Limb (tissue), 2 donors: ENCODE data around the gene ATP11C.

Source experiments
- DNase-seq, 2 donors: peaks; one replicate each; pipeline ENCODE4 v3.0.0-alpha.2; 2016; ENCODE audit errors: extremely low spot score in 2 of 2

The ATP11C gene

DNA sequence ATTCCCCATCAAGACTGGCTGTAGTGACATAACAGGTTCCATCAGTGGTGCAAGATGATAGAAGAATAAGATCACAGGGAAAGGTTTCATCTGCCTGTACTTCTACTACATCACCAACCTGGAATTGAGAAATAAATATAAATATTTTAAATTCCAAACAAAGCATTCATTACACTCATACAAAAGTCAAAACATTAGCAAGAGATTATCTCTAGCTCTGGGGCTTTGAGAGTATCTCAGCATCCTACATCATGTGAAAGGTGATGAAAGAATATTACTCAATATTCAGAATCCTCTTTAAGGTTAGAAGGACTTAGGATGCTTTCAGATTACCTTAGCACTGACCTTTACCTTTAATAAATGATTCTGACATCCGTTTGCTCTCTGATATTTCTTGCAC lies 128.4 kb downstream of the ATP11C start:
- DNase-seq: no peak

DNA sequence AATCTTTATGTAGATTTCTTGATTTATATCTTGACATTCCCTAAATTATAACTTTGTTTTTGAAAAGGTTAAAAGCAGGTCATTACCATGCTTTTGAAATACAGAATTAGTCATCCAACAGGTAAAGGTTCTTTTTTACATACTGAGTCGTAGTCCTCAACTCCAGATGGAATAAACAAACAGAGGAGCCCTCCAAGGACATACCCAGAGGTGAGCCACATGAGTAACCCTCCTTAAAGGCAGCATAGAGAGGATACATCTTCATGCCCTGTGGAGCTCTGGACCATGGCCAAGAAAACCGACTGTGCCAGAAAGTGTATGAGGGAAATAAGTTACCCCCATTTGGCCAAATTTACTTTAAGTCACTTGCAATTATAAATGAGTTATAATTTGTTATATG lies 129.6 kb downstream of the ATP11C start:
- DNase-seq: no peak

DNA sequence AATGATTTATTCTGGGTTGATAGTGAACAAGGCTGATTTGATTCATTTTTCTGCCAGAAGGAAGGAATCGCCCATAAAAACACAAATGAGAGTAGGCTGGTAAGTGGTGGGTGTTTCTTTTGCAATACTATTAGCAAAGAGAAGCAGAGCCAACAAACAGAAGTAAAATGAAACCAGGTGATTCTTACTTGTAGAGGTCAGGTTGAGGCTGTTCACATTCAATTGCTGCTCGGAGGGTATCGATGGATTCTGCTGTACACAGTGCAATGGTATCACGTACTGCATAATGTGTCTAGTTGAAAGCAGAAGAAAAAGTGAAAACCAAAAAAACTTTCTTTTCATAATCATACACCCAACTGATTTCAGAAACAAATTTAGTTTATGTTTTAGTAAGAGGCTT lies 130.8 kb downstream of the ATP11C start:
- DNase-seq: no peak

DNA sequence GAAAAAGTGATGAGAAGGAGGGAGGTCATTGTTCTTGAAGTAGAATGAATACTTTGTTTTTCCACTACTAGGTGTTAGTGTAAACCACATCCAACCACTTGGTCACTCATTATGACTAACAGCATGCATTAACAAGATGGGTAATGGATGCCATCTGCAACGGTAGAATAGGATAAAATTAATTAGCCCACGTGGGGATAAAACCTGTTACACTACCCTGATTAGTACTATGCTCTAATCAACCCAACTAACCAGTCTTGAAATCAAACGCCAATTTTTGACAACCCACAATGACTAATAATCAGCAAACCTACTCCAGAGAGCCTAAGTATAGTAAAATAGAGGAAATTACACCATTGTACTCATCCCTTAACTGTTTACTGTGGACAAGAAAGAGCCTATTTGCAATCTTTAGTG lies 131.4 kb downstream of the ATP11C start:
- no peak for DNase-seq

DNA sequence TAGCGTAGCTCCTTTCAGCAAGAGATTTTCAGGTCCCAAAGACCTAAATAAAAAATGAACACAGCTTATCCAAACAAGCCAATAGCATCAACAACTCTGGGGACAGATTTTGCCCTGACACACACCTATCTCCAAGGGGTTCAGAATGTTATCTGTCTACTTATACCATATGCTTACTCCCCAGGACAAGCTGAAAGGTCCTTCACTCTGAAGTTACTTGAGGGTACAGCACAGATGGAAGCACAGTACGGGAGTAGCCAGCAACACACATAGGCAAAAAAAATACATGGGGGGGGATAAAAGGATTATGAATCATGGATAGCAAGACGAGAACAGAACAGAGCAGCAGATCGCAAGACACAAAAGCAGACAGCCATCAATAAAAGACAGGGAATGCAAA lies 134.2 kb downstream of the ATP11C start:
- DNase-seq: no peak

DNA sequence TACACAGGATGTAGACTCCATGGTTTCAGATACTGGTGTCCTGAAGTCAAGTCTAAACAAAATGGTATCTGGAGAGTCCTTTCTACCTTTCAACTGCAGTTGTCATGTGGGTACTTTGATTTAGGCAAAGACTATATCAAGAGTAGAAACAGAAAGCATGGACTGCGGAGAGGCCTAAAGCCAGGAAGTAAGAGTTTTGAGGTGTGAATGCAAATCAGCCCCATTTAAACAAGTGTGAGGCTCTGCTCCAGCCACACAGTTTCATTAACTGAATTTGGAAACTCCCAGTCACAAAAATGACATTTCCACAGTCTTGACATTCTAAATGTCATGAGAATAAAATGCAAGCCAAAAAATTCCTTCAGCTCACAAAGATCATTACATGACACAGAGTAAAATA lies 137.7 kb downstream of the ATP11C start:
- no peak for DNase-seq

DNA sequence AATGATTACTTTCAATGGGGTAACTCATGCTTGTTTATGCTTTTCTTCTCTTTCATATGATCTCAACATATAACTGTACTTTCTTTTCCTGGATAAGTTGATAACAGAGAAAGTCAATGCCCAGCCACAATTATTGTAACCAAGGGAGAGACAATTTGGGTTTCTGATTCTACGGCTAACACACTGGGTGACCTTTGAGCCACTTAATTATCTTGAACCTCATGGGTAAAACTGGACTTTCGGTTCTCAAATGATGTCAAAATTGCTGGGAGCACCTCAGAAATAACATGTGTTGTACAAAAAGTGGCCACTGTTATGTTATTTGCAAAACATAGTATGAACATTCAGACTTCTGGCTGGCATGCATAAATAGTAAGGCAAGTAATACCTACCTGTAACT lies 145.3 kb downstream of the ATP11C start:
- no peak for DNase-seq

DNA sequence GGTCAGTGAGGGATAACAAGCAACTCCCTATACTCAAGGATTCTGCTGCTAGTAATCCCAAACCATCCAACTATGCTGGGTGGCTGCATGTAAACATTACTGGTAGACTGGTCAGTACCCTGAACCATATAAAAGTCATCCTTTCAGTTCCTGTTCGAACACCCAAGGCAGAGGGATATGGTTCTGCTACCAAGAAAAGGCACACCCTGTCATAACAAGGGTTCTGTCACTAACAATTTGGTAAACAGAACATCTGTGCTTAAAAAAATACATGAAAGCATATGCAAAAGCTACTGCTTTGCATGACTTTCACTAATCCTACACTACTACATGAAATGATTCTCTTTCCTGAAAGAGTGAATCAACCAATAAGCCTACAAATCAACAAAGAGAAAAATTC lies 148.0 kb downstream of the ATP11C start:
- DNase-seq: no peak

DNA sequence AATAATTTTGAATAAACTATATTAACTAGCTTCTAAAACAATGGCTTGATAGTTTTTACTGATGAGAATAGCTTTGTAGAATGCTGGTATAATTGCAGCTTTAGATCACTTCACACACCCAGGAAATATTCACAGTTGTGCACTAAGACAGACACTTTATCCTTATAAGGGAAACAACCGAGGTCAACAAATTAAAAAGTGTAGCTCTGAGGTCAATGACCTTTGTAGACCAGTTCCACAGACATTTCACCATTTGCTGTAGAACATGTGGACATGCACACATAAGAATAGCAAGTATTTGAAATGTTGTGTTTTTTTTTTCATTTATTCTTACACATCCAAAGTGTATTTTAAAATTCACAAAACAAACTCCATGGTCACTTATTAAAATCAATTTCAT lies 148.9 kb downstream of the ATP11C start:
- no peak for DNase-seq

DNA sequence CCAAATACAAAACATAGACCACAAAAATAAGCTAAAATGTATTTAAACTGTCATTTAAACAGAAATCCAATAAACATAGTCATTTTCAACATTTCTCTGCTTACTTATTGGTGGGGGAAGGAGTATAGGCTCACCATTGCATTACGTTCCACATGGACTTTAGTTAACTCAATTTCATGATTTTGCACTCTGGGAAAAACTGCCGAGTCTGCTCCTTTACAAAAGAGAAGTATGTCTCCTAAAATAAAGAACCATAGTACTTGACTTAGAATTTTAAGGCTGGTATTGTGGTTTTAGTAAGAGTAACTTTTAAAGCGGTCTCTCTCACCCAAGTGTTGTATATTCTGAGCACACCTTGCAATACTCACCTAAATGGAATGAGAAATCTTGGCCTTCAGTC lies 149.8 kb downstream of the ATP11C start:
- no peak for DNase-seq

DNA sequence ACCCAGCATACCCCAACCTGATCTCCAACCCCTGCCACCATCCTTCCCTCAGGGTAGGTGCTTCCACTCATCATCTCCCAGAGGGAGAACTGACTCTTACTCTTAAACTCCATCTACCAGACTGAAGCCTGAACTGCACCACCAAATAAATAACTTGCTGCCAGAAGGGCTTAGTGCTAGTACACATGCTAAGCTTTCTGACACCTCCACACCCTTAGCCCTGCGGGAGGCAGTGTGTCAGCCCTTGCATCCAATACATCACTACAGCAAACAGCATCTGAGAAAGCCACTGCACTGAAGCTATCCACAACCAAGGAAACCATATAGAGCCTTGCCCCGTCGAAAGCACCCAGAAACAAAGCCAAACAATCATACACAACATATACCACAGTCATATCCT lies 156.3 kb downstream of the ATP11C start:
- no peak for DNase-seq

DNA sequence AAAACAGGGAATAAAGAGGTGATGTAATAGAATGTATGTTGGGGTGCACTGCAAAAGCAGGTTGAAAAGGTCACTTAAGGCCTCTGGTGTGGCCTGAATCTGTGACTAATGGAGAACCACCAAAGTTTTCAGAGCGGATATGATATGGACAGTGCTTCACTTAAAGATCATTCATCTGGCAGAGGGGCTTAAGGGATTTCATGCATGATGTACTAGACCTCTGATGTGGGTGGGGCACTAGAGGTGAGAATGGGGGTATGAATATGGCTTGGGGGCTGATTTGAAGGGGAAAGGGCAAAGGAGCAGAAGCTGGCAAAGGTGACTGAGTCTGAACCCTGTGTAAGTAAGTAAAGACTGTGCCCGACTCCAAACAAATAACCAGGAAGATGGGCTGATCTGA lies 162.5 kb downstream of the ATP11C start:
- no peak for DNase-seq

DNA sequence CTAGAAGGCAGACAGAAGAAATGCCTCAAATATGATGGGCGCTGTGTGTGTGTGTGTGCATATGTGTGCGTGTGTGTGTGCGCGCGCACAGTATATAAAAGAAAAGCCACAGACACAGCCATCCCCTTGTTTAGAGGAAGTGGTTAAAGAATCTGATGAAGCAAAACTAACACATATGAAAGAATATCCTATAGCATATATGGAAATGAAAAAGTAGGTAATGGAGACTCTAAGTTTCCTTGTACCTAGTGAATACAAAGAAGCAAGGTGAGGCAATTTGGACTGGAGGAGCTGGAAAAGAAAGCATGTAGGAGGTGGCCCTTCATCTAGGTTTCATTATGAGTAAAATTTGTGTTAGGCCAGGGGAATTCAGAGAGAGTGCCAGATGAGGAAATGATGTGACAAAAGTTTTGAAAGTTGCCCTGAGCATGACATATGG lies 166.3 kb downstream of the ATP11C start:
- DNase-seq: no peak

DNA sequence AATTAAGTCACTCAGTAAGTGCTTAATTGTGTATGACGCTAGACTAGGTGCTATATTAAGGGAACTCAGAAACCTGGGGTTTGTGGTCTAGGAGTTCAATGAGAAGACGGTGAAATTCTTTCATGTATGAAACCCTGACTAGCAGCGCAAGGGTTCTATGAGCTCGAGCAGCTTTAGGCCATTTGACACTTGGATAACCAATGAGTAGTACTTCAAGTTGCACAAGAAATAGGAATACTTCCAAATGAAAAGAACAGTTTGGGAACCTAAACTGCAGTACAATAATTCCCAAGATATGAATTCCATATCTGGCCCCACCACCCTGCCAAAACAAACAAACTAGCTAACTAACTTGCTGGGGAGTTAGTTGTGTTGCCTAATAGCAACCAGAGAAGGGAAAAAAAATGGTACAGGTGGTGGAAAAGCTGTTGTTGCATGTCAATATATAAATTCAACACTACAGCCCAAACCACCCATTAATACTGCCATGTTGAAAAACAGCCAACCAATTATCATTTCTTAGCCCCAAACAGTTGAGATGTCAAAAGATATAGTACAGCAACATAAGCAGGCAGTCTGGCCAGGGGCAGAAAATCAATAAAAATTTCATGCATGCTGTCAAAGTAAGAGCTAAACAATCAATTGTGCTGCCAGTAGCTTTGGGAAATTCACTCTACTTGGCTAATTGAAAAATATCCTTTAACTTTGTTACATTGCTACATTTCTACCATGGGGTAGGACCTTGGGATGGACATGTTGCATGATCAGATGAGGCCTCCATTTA lies 170.3 kb downstream of the ATP11C start:
- no peak for DNase-seq

DNA sequence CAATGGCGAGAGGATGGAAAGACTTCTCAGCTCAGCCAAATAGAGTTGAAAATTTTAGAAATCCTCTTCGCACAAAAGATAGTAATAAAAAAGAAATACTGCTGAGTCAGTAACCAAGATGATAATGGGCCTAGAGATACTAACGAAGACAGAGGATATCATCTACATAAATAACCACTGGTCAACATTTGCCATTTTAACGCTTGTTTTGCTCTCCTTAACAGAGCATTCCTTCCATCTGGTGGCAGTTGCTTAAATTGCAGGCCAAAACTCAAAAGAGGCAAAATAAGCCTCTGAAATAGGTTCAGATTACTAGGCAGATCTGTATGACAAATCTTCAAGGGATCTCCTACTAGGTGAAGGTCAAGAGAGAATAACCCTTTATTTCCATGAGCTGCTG lies 173.2 kb downstream of the ATP11C start:
- DNase-seq: no peak

DNA sequence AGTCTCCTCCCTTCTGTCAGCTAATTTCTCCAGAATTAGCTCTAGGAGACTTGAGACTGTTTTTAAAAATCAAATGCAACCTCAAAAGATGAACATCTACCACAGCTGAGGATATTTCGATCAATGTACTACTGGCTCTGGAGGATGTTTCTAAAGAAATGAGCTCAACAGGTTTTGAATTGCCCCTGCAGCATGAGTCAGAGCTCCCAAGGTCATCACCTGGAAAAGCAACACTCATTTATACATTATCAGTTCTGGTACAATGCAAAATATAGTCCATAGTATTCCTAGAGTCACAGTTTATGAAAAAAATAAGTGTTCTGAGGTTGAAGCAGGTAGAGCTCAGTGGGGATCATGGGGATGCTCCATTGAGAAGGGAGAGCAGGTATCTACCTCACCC lies 174.0 kb downstream of the ATP11C start:
- no peak for DNase-seq

DNA sequence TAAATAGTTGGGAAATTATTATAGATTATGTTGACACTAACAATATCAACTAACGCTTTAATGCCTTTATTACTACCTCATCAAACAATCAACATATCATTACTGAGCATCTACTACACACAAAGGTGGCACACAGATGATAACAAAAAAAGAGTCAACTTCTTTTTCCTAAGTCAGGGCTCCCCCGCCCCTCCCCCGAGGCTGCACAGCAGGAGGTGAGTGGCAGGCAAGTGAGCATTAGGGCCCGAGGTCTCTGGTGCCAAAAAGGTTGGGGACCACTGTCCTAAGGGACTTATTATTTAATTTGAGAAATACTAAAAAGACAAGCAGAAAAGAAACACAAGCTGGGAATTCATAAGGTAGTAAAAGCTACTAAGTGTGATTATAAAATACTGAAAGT lies 174.6 kb downstream of the ATP11C start:
- DNase-seq: no peak

DNA sequence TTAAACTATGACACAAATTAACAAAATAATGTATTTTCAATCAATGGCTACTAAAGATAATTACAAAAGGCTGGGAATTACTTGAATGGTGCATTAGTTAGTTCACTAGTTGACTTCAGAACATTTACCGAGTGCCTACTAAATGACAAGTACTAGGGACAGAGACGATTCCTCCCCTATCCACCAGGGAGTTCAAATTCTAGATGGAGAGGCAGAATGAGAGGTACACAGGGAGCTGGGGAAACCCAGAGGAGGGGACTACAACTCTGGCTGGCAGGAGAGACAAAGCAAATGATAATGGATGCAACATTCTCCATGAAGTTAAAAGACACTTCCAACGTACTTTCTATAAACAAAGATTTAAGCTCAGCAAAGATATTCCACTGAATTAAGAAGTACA lies 181.8 kb downstream of the ATP11C start:
- DNase-seq: no peak

DNA sequence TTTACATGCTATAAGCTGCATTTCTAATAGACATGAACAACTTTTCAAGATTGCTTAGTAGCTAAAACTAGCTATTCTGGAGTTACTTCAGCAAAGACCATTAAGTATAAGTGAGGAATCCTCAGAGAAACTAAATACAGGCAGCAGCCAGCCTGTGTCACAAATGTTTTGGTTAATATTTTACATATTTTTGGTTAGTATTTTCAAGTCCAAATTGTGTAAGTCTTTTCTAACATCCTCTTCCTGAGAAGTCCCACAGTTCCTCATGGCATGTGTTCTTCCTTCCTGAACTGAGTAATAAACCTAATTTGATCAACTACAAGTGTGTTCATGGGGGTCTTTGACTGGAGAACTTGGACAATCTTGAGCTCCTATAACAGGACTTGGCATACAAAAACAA lies 182.5 kb downstream of the ATP11C start:
- no peak for DNase-seq

DNA sequence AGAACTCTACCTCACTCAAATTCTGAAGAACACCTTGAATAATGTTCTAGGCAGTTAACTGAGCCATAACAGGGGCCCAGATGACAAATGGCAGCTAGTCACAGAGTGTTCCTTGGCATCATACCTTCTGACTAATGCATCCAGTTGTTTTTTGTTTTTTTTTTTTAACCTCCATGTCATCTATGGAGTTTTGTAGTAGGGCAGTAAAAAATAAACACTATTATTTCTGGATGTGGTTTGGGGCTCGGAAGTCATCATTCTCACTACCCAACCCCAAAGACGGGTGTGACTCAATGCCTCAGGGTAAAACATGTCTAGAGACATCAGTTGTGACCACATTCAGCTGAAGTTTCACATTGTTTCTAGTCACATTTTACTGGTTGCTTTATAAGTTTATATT lies 193.7 kb downstream of the ATP11C start:
- DNase-seq: no peak

DNA sequence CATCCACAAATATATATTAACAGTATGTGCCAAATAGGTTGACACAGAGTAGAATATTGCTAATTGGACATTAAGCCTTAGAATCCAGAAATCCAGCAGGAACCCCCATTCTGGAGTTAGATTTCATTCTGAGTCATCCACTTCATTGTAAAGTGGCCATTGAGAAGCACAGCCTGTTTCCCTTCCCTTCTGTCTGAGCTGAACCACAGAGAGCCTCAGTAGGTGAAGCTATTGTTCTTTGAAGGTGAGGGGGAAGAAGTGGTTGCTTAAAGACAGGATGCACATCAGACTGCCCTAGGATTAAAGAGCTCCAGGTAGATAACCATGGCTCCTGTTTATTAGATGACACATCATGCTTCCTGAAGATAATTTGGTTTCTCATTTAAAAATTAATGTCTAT lies 194.3 kb downstream of the ATP11C start:
- no peak for DNase-seq

DNA sequence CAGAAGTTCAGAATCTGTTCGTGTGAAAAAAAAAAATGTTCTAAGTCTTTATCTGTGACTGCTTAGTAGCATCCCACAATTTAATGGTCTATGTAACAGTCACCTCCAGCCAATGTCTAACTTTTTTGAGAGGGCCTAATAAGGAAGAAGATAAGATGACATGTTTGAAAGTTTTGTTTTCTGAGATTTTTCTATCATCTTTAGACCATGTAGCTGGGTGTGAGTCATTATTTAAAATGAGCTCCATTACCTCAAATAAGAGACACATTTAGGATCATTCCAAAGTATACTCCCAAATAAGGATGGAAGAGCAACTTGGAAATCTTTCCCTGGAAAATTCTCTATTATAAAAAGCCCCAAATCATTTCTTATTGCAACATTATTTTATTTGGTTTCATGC lies 196.7 kb downstream of the ATP11C start:
- DNase-seq: no peak

DNA sequence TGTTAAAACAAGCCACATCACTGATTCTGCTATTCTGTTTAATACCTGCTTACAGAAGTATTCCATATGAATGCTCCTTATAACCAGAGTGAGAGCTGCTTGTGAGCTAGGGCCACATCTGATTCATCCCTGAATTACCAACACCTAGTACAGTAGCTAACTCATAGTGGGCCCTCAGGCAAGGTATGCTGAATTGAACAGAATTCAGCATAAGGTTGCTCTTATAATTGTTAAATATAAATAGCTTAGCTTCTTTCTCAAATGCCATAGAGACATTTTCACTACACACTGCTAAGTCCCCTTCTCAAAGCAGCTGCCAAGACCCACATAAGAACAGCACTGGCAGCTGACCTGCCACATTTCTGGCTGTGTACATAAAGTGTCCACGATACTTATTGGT lies 197.9 kb downstream of the ATP11C start:
- DNase-seq: no peak

DNA sequence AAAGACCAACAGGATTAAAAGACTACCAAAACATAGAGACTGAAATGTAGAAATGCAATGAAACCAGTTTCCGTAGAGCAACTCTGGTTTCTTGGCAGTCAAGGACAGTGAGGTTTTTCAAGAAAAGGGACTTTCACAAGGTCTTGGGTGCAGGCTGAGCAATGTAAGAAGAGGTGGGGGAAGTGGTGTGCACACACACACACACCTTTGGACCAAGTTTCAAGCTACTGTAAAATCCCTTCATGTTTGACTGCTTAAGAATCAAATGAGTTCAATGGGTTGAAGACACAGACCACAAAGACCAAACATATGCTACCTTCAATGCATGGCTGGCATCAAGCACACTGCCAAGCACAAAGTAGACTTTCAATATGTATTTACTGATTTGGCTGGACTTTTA lies 207.1 kb downstream of the ATP11C start:
- DNase-seq: no peak
